ENCODE data around the gene BGN.

DNA sequence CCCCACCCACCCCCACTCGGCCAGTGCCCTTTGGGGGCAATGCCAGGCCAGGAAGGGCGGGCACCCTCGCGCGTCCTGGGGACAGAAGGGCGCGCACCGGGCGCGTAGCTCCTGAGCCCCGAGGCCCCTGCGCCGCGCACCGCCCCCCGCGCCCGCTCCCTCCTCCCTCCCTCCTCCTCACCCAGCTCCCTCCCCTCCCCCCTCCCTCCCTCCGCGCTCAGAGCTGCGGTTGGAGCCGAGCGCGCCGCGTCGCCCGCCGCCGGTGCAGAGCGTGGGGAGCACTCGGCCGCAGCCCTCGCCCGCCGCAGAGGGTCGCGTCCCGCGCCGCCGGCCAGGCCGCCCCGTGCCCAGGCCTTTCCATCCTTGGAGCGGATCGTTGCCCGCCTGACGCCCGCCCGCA, 22.6 kb downstream of the BGN start, which contains the start of gene ATP2B3:
- TF ChIP-seq, protein P1, sequence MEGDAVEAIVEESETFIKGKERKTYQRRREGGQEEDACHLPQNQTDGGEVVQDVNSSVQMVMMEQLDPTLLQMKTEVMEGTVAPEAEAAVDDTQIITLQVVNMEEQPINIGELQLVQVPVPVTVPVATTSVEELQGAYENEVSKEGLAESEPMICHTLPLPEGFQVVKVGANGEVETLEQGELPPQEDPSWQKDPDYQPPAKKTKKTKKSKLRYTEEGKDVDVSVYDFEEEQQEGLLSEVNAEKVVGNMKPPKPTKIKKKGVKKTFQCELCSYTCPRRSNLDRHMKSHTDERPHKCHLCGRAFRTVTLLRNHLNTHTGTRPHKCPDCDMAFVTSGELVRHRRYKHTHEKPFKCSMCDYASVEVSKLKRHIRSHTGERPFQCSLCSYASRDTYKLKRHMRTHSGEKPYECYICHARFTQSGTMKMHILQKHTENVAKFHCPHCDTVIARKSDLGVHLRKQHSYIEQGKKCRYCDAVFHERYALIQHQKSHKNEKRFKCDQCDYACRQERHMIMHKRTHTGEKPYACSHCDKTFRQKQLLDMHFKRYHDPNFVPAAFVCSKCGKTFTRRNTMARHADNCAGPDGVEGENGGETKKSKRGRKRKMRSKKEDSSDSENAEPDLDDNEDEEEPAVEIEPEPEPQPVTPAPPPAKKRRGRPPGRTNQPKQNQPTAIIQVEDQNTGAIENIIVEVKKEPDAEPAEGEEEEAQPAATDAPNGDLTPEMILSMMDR (IDR thresholded peaks at IDR 0.05; ENCODE audit: low read depth, low read length), result no peak
- TF ChIP-seq MYC (IDR thresholded peaks at IDR 0.05; ENCODE audit: low read depth, low read length) (no peak), POLR2A (IDR thresholded peaks at IDR 0.05; ENCODE audit: extremely low read depth, insufficient read length) (no peak)
- TF ChIP-seq, protein P2, sequence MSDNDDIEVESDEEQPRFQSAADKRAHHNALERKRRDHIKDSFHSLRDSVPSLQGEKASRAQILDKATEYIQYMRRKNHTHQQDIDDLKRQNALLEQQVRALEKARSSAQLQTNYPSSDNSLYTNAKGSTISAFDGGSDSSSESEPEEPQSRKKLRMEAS (IDR thresholded peaks at IDR 0.05; ENCODE audit: low read depth, low read length), result no peak
